IPS-20b (cell line): ENCODE results near the gene PLEKHG4B.

Source experiments
- H3K27ac ChIP-seq: one replicate; pipeline ENCODE4 v1.5.1; 2013; ENCODE audit warnings: low read length
- H3K27me3 ChIP-seq: 2 replicates; pipeline ENCODE4 v1.6.1; 2013; ENCODE audit warnings: mild to moderate bottlenecking, low read length, inconsistent platforms; ENCODE audit not compliant: insufficient read depth
- H3K36me3 ChIP-seq: 2 replicates; pipeline ENCODE4 v1.6.1; 2013; ENCODE audit warnings: low read depth, mild to moderate bottlenecking, inconsistent platforms, low read length, moderate library complexity; ENCODE audit not compliant: insufficient read depth
- H3K4me1 ChIP-seq: 2 replicates; pipeline ENCODE4 v1.6.1; 2013; ENCODE audit warnings: mild to moderate bottlenecking, control low read depth, inconsistent platforms, low read length, moderate library complexity; ENCODE audit not compliant: insufficient read depth
- H3K4me3 ChIP-seq: 2 replicates; pipeline ENCODE4 v1.5.1; 2013; ENCODE audit warnings: mild to moderate bottlenecking, low read length, inconsistent platforms
- H3K9ac ChIP-seq: 2 replicates; pipeline ENCODE4 v1.6.1; 2013; ENCODE audit warnings: low read depth, mild to moderate bottlenecking, inconsistent platforms, low read length, moderate library complexity
- H3K9me3 ChIP-seq: 2 replicates; pipeline ENCODE4 v1.6.1; 2013; ENCODE audit warnings: mild to moderate bottlenecking, low read depth, low read length, inconsistent platforms; ENCODE audit not compliant: insufficient read depth

The PLEKHG4B gene

DNA sequence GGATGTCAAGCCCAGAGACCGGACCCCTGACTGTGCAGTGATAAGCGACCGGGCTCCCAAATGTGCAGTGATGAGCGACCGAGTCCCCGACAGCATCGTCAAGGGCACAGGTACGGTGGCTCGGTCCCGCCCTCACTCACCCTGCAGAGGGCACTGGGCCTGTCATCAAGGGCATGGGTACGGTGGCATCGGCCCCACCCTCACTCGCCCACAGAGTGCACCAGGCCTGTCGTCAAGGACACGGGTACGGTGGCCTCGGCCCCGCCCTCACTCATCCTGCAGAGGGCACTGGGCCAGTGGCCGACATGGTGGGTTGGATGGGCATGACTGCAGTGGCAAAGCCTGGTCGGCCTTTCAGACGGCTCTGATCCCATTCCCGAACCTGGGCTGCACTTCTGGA lies 89.6 kb downstream of the PLEKHG4B start:
- Histone ChIP-seq H3K9ac (no peak overlapping the region), H3K9me3 (no peaks in the 10 kb centered on the region), H3K27me3 (no peaks in the 10 kb centered on the region), H3K4me1 (no peaks in the 10 kb centered on the region), H3K36me3 (peaks cover 18% of the 10 kb centered on the region), H3K4me3 (no peak overlapping the region), H3K27ac (no peak overlapping the region)

DNA sequence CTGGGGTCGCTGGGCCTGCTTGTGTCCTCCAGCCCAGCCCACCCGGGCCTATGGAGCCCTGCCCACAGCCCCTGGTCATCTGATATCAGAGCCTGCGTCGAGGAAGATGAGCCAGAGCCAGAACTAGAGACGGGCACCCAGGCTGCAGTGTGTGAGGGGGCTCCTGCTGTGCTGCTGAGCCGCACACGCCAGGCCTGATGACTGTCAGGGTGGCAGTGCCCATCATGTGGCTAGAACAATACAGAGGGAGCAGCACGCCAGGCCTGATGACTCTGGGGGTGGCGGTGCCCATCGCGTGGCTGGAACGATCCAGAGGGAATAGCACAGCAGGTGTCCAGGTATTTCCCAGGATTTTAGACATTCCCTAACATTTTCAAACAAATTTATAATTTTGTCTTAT lies 90.2 kb downstream of the PLEKHG4B start:
- no peak overlapping the region for H3K4me3 ChIP-seq
- H3K9ac ChIP-seq, result no peak overlapping the region
- no peaks in the 10 kb centered on the region for H3K4me1 ChIP-seq
- no peaks in the 10 kb centered on the region for H3K27me3 ChIP-seq
- H3K27ac ChIP-seq, result no peak overlapping the region
- peaks cover 18% of the 10 kb centered on the region for H3K36me3 ChIP-seq
- no peaks in the 10 kb centered on the region for H3K9me3 ChIP-seq

DNA sequence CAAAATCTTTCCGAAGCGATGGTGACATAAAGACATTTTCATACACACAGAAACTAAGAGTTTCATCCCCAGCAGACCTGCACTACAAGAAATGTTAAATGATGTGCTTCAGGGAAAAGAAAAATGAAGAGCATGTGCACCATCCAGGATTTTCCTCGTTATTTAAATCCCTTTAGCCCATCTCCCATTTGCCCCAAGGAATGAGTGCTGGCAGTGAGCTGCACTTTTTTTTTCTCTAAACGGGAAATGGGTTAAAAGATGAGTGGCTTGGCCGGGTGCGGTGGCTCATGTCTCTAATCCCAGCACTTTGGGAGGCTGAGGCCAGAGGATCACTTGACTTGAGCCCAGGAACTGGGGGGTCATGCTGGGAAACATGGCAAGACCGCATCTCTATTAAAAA lies 92.5 kb downstream of the PLEKHG4B start:
- Histone ChIP-seq H3K4me3 (no peak overlapping the region), H3K36me3 (peaks cover 18% of the 10 kb centered on the region), H3K9ac (no peak overlapping the region), H3K27ac (no peak overlapping the region), H3K27me3 (no peaks in the 10 kb centered on the region), H3K9me3 (no peaks in the 10 kb centered on the region), H3K4me1 (no peaks in the 10 kb centered on the region)

DNA sequence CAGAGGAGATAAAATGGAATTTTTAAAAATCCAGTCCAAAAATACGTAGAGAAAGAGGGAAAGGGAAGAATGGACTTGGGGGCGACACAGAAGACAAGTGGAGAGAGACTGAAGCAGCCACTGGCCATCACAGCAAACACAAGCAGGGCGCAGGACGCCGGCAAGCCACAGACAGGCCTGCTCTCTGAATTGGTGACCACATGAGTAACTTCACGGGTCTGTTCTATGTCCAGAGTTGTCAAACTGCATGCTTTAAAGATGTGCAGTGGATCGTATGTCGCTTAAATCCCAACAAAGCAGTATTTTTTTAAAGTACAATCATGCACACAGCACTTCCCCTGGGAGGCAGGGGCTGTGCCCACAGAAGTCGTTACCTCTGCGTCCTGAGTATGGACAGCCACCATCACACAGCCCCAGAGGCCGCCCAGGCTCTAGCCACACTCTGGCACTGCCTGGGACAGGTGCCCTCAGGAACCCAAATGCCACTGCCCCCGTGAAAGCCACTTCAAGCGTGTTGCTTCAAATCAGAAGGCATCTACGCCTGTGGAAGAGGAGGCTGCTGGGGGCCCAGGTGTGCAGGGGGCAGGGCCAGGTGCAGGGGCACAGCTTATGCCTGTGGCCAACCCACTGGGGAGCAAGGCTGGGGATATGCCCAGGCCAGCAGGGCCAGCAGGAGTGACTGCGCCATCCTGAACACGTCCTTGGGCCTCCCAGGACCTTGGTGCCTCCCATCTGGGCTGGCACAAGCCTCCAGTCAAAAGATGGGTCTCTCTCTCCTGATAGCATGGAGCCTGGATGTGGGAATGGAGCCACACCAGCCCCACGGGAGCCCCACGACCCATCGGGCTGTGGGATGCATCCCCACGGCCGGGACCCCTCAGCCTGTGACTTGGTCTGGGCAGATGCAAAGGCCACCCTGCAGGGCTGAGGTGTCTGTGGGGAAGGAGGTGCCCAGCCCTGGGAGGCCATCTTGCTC lies 93.4 kb downstream of the PLEKHG4B start:
- Histone ChIP-seq H3K4me1 (no peaks in the 10 kb centered on the region), H3K36me3 (peaks cover 18% of the 10 kb centered on the region), H3K9ac (no peak overlapping the region), H3K4me3 (no peak overlapping the region), H3K9me3 (no peaks in the 10 kb centered on the region), H3K27me3 (no peaks in the 10 kb centered on the region), H3K27ac (no peak overlapping the region)

DNA sequence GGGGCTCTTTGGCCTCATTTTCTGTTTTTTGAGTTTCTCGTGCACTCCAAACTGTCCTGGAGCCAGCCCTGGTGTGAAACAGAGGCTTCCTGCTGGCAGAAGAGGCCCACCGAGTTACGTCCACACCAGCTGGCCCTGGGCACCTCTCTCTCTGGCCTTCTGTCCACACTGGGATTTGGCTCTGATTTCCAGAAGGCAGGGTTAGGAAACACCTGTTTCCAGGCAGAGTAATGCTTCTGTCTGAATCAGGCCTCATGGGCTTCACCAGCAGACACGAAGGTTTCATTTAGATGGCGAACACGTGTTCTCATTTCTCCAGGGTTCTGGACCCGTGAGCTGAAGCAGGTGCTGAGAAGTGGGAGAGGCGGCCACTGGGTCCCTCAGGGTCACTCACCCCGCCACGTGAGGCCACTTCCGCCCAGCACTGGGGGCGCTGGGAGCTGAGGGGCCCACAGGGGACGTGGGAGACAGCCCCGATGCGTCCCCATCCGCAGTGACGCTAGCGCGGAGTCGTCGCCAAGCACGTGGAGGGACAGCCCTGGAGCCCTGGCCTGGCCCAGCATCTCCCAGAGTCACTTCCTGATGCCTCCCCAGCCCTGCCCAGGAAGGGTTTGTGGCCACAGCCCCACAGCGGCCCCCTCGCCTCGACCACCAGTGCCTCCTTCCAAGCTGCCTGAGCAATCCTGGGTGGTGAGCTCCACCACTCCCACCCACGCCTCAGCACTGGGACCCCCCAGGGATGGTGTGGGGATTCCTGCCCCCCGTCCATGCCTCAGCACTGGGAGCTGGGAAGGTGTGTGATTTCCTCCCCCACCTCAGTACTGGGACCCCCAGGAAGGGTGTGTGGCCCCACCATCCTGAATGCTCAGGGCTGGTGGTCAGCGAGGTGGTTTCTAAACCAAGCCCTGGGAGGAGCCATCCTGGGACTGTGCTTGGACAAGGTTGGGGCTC lies 94.4 kb downstream of the PLEKHG4B start:
- Histone ChIP-seq H3K4me3 (no peak overlapping the region), H3K27me3 (no peaks in the 10 kb centered on the region), H3K27ac (no peak overlapping the region), H3K9ac (no peak overlapping the region), H3K9me3 (no peaks in the 10 kb centered on the region), H3K36me3 (peaks cover 18% of the 10 kb centered on the region), H3K4me1 (no peaks in the 10 kb centered on the region)

DNA sequence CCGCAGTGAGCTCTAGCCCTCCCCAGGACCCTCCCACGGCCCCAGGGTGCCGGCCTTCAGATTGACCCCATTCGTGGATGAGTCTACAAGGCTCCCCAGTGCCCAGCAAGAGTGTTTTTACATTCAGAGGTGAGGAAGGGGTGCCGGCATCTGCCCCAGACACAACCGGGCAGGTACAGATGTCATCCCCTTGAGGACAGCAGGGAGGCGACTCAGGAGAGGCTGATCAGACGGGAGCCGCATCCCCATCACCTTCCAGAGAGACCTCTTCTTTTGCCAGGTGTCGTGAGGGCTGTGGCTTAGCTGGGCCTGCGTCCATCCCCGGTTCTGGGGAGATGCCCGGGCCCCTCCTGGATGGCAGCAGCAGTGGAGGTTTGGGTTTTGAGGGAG lies 95.1 kb downstream of the PLEKHG4B start:
- Histone ChIP-seq H3K27ac (no peak overlapping the region), H3K9ac (no peak overlapping the region), H3K36me3 (peaks cover 12% of the 10 kb centered on the region), H3K9me3 (no peaks in the 10 kb centered on the region), H3K4me3 (no peak overlapping the region), H3K4me1 (no peaks in the 10 kb centered on the region), H3K27me3 (no peaks in the 10 kb centered on the region)

DNA sequence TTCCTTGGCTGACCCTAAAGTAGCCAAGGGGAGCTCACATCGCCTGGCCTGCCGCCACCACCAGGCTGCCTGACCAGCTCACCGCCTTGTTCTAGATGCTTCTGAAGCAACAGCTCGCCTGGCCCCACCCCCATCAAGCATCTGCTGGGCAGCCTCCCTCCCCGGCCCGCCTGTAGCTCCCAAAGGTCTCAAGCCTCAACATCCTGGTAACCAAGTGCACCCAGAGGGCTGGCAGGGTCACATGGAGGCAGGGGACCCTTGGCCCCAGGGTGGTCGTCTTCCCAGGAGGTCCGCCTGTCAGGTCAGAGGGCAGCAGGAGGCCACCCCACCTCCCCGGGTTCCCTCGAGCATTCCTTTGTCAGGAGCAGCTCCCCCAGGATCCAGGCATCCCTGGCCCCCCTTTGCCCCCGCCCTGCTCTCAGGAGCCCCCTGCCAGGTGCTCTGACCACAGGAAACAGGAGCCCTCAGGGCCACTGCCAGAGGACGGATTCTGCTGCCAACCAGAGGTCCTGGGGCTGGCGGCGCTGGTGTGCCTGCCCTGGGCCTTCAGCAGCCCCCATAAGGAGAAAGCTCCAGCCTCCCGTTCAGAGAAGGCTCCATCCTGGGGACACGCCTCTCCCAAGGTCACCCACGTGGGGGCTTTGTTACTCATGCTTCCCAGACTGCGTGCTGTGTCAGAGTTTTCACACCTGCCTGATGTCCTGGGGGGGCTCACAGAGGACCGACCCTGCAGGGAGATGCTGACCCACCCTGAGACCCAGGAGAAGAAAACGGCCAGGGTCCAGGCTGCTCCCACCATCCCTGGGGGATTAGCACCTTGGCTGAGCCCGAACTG lies 95.9 kb downstream of the PLEKHG4B start:
- Histone ChIP-seq H3K27me3 (no peaks in the 10 kb centered on the region), H3K4me3 (peak overlapping the region; percentile 6; the same call in 1 of the 2 replicates), H3K27ac (no peak overlapping the region), H3K9ac (no peak overlapping the region), H3K9me3 (no peaks in the 10 kb centered on the region), H3K36me3 (peaks cover 4% of the 10 kb centered on the region), H3K4me1 (no peaks in the 10 kb centered on the region)

DNA sequence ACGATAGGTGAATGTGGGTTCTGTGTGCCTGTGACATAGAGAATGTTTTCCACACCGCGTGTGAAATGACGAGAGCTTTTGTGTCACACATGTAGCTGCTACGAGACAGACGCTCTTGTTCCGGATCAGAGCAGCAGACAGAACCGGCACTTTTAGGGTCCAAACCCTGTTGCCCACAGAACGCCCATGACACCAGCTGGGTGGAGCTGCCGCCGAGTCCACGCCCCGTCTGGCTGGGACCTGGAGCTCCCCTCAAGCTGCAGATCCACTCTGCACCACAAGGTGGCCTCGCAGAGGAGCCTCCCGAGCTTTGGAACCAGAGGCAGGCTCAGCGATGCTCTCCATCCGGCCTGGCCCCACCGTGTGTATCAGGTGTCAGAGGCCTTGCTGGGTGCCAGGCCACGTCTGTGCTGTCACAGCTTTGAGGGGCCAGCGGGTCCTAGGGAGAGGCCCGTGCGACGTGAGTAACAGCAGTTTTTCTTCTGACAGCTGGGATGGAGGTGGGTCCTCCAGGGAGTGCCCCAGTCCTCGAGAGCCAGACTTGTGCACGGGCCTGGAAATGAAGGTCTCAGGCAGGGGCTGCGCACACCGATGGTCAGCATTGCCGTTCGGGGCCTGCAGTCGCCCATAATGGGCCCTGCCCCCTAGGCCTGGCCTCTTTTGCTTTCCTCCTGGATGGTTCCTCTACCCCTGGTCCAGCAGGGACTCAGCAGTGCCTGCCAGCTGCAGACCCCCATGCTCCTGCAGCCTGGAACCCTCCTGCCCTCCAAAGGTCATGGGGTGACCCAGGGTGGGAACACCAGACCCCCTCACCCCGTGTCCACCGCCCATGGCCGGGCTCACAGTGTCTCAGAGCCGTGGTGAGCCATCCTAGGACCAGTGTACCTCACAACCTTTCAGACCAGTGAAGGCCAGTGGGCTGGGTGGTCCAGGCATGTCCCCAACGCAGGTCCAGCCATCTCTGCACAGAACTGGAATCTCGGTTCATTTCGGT lies 96.8 kb downstream of the PLEKHG4B start:
- Histone ChIP-seq H3K9me3 (no peaks in the 10 kb centered on the region), H3K27me3 (no peaks in the 10 kb centered on the region), H3K9ac (no peak overlapping the region), H3K36me3 (no peaks in the 10 kb centered on the region), H3K4me3 (peak overlapping the region; percentile 6; the same call in 1 of the 2 replicates), H3K4me1 (no peaks in the 10 kb centered on the region), H3K27ac (no peak overlapping the region)

DNA sequence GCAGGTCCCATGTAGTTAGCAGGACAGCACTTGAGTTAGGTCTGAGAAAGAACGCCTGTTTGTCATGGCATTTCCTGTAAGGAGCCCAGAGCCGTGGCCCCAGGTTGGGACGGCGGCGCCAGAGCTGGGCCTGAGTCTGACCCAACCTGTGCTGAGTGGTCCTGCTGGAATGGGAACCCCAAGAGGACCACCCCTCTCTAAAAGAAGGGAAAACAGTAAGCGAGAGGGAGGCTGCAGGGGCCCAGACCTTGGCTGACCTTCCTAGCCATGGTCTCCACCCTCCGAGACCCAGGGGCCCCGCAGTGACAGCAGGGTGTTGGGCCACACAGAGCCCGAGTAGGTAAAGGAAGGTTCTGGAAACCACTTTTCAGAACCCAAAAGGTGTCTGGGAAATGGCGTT lies 97.5 kb downstream of the PLEKHG4B start:
- Histone ChIP-seq H3K36me3 (no peaks in the 10 kb centered on the region), H3K27ac (no peak overlapping the region), H3K9ac (no peak overlapping the region), H3K4me1 (no peaks in the 10 kb centered on the region), H3K27me3 (no peaks in the 10 kb centered on the region), H3K4me3 (no peak overlapping the region), H3K9me3 (no peaks in the 10 kb centered on the region)

DNA sequence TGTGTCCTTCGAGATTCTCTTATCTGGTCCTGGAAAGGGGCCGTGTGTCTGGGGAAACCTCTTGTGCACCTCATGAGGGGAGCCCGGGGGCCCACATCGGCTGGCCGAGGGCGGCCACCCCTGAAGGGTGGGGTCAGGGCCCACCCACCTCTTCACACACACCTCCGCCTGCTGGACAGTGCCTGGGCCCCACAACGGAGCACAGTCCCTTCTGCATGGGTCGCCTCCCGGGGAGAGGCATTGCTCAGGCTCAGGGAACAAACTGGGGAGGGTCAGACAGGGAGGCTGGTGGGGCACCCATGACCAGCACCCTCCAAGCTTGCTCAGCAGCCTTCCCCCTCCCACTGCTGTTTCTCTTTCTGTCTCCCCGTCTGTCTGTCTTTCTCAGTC lies 98.0 kb downstream of the PLEKHG4B start:
- Histone ChIP-seq H3K36me3 (no peaks in the 10 kb centered on the region), H3K27me3 (no peaks in the 10 kb centered on the region), H3K4me3 (no peak overlapping the region), H3K9me3 (no peaks in the 10 kb centered on the region), H3K9ac (no peak overlapping the region), H3K27ac (no peak overlapping the region), H3K4me1 (no peaks in the 10 kb centered on the region)
